Measurements from ENCODE around the gene SPANXN1. TPM values are rescaled to one million over a fixed set of nuclear protein-coding genes. Genes with fewer than 3 reads are reported as not detected.
"Not testable (repeated sequence)": the region's sequence is repeated elsewhere in the genome, so short reads cannot be mapped to it uniquely, and the experiment has no call there.

The SPANXN1 gene, protein sequence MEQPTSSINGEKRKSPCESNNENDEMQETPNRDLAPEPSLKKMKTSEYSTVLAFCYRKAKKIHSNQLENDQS
- polyA plus RNA-seq (ENCODE audit: insufficient read length) = not detected
- long read RNA-seq, donor 1 = 0 reads
- long read RNA-seq, donor 2 = 0 reads
- long read RNA-seq, donor 3 = 0 reads
- long read RNA-seq, donor 4 = 0 reads
- long read RNA-seq, donor 5 = 0 reads
- long read RNA-seq, donor 6 = 0 reads
- long read RNA-seq, donor 7 = 0 reads
- long read RNA-seq, donor 8 = 0 reads

DNA sequence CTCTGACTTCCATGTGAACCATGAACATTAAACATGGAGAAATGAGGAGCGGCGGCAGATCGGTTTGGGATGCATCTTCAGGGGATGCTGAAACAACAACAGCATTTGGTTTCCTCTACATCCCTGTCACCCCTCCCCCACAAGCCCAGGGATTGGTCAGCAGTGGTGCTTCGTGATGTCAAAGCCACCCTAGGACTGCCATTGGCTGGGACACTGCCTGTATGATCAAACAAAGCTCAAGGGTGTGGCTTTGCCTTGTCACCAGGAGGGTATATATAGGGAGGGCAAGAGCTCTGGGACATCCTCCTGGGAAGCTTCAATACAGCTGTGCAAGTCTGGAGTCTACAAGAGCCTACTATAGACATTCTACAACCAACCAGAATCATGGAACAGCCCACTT, at the start of gene SPANXN1:
SPANXN1 (plus strand) TSS at position 301 of the 400 bp plus-strand sequence; CDS start at position 385, 84 bp downstream.
- not testable (repeated sequence) for DNase-seq

DNA sequence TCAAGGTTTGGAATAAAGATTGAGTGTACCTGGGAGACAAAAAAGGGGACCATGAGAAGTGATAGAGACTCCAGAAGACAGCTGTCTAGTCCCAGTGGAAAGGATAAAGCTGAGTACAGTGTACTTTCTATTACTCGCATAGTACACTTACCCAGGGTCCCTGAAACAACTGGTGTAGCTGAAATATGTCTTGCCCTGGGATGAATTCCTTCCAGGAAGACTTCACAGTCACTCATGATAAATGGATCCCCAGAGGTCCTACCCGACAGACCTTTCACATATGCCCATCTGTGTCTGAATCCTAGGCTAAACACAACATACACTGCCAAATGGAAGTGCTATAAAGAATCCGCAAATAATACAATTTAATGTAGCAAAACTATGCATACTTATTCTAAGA, 48.2 kb upstream of the SPANXN1 start:
- DNase-seq = no peak

DNA sequence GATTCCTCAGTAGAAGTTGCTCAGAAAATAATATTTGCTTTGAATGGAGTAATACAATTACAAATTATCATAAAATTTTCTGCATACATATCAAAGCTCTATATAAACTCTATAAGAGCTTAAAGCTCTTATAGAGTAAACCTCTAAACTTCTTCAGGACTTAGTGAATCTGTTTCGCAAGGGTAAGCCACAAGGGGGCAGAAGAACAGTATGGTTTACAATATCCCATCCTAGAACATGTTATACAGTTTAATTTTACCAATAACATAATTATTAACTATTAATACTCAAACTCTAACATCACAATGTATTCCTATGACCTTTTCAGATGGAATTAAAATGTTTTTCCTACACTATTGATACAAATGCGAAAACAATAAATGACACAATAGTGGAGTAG, 33.8 kb upstream of the SPANXN1 start:
- peak; percentile 1 for DNase-seq

DNA sequence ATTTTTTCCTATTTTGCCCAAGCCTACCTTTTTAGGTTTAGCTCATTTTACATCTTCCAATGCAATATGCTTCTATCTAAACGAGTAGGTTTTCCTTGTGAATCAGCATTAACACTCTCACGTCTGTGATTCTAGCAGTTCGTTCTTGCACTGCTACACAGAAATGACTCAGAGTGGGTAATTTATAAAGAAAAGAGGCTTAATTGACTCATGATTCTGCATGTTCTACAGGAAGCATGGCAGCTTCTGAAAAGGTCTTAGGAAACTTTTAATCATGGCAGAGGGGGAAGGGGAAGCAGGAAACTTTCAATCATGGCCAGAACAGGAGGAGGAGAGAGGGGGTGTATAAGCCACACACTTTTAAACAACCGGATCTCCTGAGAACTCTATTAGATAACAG, 44.9 kb downstream of the SPANXN1 start:
- no peak for DNase-seq

Data from left kidney (tissue), 8 donors.